Activated effector memory CD4-positive, alpha-beta T cell treated with anti-CD3 and anti-CD28 coated beads, Interleukin-2, amount 50 U/mL, for 16 hours (primary cell): ENCODE measurements around the gene RING1.

Experiments
- DNase-seq: peaks from one replicate; pipeline ENCODE4 v3.0.0-alpha.2; 2020

RING1 gene

DNA sequence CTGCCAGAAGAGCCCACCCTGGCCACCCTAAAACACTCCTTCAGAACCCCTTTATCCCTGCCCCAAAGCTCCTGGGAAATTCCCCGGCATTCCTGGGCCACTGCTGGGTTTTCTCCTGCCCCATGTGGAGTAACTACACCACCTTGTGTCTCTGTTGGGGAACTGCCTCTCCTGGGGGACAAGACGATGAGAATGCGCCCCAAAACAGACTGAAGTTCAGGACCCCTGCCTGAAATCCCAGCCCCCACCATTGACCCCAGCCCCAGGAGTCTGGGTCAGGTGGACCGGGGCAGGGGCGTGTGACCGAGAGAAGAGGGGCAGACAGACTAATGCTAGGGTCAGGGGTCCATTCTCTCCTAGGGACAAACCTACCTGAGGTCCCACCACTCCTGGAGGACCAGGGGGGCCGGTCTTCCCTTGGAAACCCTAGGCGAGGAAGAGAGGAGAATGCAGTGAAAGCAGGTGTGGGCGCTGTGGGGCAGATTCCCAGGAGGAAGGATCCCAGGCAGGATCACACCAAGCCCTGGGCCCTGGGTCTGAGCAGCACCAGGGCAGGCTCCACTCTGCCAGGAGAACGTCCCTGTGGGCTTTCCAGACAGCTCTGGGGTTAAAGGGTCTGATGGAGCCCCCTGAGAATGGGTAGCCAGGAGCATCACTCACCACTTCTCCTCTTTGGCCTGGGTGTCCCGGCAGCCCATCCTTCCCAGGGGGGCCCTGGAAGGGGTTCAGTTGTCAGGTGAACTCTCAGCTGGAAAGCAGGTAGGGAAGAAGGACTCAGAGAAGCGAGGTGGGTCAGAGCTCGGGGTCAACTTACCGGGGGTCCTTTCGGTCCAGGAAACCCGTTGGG, 35.4 kb upstream of the RING1 start:
- no peak for DNase-seq

DNA sequence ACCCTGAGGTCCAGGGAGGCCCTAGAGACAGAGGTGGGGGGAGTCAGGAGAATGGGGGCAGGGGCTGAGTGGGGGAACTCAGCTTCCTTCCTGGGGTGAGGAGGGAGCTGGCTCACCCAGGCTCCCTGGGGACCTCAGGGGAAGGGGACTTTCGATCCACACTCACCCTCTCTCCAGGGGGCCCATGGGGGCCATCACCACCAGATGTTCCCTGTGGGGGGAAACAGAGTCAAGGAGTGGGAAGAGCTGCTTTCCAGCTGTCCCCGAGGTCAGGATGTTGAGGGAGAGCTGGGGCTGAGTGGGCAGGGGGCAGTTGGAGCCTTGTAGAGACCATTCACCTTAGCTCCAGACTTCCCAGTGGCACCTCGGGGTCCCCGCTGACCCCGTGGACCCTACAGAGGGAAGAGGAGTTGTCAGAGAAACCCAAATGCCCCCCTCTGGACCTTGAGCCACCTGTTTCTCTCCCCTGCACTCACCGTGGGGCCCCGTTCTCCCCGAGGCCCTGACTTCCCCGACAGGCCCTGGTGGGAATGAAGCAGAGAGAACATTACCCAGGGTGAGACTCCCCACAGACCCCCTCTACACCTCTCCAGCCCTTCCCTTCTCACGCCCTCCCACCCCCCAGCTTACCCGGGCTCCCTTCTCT, 34.6 kb upstream of the RING1 start:
- no peak for DNase-seq

GRCh38 chr6:33174784-33175183, 33.5 kb upstream of the RING1 start:
- no peak for DNase-seq

DNA sequence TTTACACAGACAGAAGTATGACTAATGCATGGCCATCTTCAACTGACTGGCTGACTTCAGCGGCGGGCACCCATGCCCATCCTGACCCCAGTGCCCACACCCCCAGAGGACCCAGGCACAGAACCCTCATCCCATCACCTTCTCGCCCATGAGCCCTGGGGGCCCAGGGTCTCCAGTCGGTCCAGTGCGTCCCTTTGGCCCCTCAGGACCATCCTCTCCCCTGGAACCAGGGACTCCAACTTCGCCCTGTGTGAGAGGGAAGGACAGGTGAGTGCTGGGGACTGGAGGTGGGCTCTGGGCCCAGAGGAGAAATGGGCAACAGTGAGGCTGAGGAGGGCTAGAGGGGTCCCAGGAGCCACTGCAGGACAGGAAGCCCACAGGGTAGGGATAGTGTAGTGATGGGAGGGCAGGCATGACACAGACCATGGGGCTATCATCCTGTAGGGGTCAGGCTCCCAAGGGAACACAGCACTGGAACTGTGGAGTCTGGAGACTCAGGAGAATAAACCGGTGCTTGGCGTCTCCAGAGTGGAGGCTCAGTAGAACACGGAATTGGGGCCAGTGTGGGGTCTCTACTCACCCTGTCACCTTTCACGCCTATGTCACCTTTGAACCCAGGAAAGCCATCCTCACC, 32.7 kb upstream of the RING1 start:
- DNase-seq, result no peak

GRCh38 chr6:33176906-33177305, 31.4 kb upstream of the RING1 start:
- DNase-seq, result no peak

DNA sequence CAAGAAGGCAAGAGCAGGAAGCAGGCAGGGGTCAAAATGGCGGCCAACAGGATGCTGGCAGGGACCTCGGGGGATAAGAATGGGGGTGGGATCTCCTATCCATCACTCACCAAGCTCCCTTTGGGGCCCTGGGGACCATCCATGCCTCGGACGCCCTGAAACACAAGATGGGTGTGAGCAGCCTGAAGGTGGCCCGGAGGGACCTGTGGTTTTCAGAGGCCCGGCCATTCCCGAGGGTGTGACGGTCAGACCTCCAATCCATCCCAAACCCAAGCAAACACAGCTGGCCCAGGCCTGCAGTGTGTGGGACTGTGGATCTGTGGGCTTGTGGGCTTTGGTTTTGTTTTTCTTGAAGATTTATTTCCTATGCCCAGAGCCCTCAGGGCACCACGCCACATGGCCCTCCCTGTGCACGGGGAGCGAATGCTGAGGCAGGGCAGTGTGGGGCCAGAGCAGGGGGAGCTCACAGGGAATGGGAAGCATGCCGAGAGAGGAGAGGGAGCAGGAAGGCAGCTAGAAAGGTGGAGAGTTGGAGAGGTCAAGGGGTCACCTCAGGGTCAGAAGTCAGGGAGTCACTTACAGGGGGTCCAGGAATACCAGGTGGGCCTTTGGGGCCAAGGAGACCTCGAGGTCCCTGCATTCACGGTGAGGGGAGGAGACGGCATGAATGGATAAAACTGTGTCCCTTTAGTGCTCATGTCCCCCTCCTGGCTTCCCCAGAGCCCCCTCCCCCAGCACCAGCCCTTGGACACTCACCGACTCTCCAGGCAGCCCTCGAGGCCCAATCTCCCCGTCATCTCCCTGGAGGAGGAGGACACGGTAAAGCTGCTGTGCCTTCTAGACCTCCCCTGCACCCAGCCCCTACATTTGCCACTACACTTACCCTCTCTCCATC, 30.5 kb upstream of the RING1 start:
- no peak for DNase-seq

- DNase-seq, result no peak
Observed at GRCh38 chr6:33178755-33179475, 29.4 kb upstream of the RING1 start.

- DNase-seq, result no peak
Observed at GRCh38 chr6:33181141-33181540, 27.2 kb upstream of the RING1 start.

DNA sequence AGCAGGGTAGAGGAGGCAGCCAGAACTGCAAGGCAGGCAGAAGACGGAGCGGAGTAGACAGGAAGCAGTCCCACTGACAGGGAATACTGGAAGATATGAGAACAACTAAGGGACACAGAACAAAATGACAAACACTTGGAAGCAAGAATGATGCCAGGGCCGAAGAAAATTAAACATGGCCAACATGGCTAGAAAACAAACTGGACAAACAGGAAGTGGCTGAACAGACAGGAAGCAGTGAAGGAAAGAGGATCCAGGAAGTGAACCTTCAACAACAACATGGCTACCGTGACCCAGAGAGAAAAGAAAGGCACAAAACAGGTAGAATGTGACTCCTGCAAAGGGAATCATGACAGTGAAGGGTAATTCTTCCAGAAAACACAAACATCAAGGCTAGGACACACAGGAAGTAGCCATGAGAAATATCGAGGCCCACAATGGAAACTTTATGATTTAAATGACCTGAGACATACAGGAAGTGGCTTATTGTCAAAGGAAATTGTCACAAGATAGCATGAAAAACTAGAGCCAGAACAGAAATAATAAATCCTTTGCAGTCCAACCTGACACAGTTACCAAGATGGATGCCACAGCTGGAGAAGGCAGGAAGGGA, 25.1 kb upstream of the RING1 start:
- DNase-seq, result no peak

DNA sequence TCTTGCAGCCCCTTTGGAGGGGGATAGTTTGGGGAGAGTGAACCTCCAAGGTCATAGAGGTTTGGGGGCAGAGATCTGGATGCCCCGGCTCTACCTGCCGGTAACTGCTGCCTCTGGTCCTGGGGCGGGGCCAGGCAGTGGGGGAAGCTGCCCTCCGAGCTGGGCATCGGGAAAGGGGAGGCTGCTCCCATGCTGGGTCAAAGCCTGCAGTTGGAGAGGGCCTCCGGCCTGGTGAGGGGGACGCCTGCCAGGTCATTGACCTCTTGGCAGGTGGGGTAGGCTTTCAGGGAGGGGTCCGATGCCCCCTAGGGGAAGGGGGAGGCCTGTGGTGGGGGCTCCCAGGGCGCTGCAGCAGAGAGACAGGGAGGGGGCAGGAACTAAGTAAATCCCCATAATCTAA, 23.1 kb upstream of the RING1 start:
- no peak for DNase-seq

DNA sequence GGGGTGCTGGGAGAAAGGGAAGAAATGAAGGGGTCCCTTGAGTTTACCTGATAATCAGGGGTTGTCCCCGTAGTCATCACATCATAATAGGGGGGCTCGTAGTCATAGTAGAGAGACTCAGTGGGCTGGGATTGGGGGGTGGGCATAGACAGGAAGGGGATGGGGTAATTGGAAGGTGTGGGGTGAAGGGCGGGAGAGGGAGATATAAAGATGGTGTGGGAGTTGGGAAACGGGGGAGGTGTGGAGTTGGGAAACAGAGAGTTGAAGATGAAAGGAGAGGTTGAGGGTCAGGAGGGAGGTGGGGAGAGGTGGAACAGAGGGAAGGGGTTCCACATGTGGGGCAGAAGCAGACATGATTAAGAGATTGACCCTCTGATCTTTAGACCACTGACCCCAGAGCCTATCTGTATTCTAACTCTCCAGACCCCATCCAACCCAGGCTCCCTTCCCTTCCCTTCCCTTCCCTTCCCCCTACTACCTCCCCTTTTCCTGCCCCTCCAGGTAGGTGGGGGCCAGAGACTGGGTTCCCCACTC, 22.6 kb upstream of the RING1 start:
- no peak for DNase-seq

DNA sequence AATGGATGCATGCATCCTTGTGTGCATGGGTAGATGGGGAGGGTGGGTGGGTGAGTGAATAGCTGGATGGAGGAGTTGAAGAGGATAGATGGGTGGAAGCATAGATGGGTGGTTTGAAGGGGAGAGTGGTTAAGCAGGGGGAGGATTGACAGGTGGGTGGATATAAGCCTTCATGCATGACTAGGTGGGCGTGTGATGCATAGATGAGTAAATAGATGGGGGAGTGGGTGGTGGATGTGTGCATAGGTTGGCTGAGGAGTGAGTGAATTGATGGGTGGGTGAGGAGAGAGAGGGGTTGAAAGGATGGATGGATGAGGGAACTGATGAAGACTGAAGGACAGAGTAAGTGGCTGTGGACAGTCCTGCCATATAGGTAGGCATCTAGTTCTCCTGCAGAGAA, 20.5 kb upstream of the RING1 start:
- DNase-seq, result no peak

DNA sequence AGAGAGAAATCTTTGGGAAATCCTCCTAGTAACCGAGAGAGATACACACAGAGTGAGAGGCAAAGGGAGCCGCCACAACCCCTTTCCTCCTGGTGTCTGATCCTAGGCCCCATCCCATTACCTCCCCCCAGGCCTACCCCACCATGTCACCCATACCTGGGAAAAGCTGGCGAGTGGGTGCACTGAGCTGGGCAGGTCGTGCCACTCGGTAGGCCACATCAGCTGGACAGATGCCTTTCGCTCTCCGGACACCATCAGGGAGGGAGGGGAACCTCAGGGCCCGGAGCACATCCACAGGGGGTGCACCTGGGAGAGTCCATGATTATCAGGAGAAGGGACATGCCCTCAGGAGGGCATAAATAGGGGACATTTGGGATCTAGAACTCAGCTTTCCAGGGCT, 19.1 kb upstream of the RING1 start:
- DNase-seq, result no peak

DNA sequence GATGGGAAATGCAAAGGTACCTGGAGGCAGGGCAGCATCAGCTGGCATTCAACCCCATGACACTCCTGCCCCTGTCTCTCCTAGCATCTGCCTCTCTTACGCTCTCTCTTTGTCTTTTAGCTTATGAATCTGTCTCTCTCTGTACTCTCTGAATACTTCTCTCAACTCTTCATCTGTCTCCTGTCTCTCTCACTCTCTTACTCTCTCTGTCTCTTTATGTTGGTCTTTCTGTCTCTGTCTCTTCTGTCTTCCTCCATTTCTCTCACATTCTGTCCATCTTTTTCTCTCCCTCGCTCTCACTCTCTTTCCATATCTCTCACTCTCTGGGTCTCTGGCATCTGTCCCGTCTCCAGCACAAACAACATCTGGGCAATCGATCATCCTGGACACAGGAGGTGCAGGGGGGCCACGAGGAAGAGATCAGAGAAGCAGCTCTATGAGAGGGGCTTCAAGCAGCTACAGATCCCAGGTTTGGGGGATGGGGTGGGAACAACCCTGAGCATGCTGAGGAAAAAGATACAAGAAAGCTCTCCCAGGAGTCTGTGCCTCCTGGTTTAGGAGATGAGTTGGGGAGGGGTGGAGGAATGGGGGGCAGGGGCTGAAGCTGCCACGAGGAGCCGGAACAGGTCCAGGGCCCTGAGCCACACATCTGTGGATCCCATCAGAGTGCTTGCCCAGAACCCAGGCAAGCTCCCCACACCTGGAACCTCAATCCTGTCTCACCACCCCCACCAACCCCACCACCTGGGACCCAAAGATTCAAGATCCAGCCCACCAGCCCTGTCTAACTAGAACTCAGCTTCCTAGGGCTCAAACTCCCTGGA, 18.5 kb upstream of the RING1 start:
- no peak for DNase-seq

DNA sequence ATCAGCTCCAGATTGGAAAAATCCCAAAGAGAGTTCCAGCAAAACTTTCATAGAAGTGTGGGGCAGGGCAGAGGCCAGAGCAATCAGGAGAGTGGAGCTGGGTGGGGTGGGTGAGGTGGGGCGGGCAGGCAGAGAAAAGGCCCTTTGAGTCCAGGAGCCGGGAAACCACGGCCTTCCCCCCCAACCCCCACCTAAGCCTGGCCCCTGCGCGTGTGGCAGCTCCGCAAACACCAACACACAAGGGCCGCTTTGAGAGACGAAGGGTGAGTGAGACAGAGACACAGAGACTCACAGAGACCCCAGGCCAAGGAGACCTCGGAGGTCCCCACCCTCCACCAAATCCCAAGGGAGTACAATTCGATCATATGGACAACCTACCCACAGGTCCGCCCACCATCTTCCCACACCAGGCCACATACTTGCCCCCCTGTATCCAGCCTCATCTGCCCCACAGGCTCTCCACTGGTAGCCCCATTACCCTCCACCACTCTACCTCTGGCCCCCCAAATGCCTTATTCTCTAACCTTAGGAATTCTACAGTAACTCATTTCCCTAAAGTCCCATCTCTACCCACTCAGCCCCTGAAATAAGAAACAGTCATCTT, 17.7 kb upstream of the RING1 start:
- no peak for DNase-seq

DNA sequence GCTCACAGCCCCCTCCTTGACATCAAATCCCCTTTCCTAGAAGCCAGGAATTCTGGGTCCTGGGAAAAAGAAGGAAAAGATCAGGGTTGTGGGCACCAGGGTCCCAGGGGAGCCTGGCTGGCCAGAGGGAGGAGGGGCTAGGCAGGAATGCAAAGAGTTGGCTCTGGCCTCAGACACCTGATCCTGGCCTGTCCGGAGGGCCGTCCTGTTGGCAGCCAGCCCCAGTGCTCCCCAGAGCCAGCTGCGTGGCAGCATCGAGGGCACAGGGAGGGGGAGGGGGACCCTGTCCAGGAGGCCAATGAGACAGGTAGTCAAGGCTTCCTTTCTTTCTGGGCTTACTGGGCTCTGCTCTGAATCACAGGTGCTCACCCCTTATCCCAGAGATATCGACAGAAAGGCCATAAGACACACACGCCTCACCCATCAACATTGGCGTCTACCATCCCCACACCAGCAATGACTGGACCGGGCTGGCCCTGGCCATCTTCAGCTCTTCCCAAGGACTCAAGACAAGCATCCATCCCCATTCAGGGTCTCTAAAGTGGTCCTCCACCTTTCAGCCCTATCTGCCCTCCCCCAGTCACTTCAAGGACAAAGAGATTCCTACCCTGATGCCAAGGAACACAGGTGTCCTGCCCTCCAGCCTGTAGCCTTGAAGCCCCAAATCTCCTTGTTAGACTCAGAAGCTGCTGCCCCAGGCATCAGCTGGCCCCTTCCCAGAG, 16.8 kb upstream of the RING1 start:
- DNase-seq, result no peak

DNA sequence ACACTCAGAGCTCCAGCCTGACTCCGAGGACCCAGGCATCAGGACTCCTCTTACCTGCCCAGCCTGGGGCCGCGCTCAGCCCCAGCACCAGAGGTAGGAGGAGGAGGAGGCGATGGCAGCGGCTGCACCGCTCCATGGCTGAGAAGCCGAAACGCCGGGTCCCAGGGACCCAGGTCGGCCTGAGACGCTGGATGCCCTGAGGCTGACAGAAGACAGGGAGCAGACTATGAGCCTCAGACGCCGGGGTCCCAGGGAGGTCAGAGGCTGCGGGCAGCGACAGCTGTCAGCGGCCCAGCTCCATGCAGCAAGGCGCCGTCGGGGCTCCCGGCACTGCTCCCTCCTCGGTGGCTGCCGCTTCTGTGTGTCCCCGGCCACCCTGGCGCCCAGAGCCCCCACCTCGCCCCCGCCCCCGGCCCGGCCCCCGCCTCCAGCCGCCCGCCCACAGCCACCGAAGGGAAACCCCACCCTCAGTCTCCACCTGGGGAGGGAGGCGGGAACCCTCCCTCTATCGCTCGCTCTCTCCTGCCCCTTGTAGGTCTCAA, 16.1 kb upstream of the RING1 start, which contains the start of gene COL11A2:
TSS of gene COL11A2 (minus strand) at position 363 of the 542 bp plus-strand sequence. CDS start at position 136, 227 bp downstream.
- peak; percentile 69 for DNase-seq

DNA sequence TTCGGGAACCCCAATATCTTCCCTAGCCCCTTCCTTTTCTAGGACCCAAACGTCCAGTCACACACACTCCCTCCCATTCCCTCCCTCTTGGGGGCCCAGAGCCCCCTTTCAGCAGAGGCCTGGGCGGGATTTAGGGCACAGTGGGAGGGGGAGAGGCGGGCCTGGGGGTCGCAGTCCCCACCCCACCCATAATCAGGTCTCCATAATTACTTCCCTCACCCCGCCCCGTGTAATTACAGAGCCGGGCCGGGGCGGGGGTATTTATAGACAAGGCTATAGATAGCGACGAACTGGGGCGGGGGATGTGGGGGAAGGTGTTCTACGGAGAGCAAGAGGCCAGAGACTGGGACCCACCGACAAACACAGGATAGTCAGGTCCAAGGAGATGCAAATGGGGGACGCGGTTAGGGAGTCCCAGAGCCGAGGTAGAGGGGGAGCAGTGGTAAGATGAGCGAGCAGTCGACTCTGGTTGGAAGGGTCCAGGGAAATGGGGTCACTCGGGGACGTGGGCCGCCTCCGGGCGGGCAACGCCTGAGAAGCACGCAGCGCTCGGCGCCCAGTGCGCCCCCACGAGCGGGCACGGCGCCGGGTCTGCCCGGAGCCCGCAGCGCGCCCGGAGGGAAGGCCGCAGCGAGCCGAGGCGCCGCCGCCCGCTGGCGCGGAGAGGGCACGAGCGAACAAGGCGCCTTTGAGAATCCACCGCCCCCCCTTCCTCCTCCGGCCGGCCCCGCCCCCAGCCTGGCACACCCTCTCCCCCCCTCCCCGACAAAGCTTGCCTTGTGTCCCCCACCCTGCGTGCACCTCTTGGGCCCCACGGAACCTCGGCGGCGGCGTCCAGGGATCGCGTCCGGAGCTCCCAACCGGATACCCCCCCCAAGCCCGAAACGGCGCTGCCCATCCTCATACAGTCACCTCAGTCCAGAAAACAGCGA, 15.4 kb upstream of the RING1 start:
- DNase-seq, result peak; percentile 73
